Measurements from ENCODE around the gene RBM20.

Gene RBM20

GRCh38 chr10:110650265-110650668 lies 6.1 kb downstream of the RBM20 start:
- no peak overlapping the region for H3K4me3 ChIP-seq (ENCODE audit: low read depth, low read length)
- ChIA-PET CTCF (interaction anchor here (0.9 to 2.5 kb wide), 4 partner anchors 13 to 40 kb away, joined by 3 to 12 read pairs (median 4); no protein-coding TSS in a partner anchor), POLR2A (no interaction called here)
- no peak for TF ChIP-seq CTCF (IDR thresholded peaks at IDR 0.05; ENCODE audit: insufficient read depth, low read length, missing control alignments)
- DNase-seq (ENCODE audit: low read depth, low spot score), result no peak

- H3K4me3 ChIP-seq (ENCODE audit: low read depth, low read length), result peak overlapping the region; percentile 39
- DNase-seq (ENCODE audit: low read depth, low spot score), result peak; percentile 42
- ChIA-PET POLR2A (interaction anchor here (1.1 kb wide), 1 partner anchor 14 kb away, joined by 4 read pairs; no protein-coding TSS in a partner anchor), CTCF (no interaction called here)
- no peak for TF ChIP-seq CTCF (IDR thresholded peaks at IDR 0.05; ENCODE audit: insufficient read depth, low read length, missing control alignments)
These were observed 7.2 kb downstream of the RBM20 start for GRCh38 chr10:110651044-110651958.

- no peak for TF ChIP-seq CTCF (IDR thresholded peaks at IDR 0.05; ENCODE audit: insufficient read depth, low read length, missing control alignments)
- POLR2A ChIA-PET, result no interaction called here
- H3K4me3 ChIP-seq (ENCODE audit: low read depth, low read length), result no peak overlapping the region
- CTCF ChIA-PET, result interaction anchor here (0.7 to 8.6 kb wide), 3 partner anchors 21 to 298 kb away, joined by 3 to 51 read pairs (median 4); no protein-coding TSS in a partner anchor
- DNase-seq (ENCODE audit: low read depth, low spot score), result no peak
These were observed 8.5 kb downstream of the RBM20 start for GRCh38 chr10:110652475-110653118.

GRCh38 chr10:110655320-110655719 lies 11.2 kb downstream of the RBM20 start:
- no peak for TF ChIP-seq CTCF (IDR thresholded peaks at IDR 0.05; ENCODE audit: insufficient read depth, low read length, missing control alignments)
- CTCF ChIA-PET, result interaction anchor here (1.2 to 8.6 kb wide), 4 partner anchors 10 to 32 kb away, joined by 3 to 51 read pairs (median 4); partner anchors contain the start of gene RBM20
- H3K4me3 ChIP-seq (ENCODE audit: low read depth, low read length), result no peak overlapping the region
- POLR2A ChIA-PET, result no interaction called here
- DNase-seq (ENCODE audit: low read depth, low spot score), result peak; percentile 24

GRCh38 chr10:110656612-110657011 lies 12.5 kb downstream of the RBM20 start:
- no peak overlapping the region for H3K4me3 ChIP-seq (ENCODE audit: low read depth, low read length)
- DNase-seq (ENCODE audit: low read depth, low spot score), result no peak
- POLR2A ChIA-PET, result no interaction called here
- TF ChIP-seq CTCF (IDR thresholded peaks at IDR 0.05; ENCODE audit: insufficient read depth, low read length, missing control alignments), result no peak
- CTCF ChIA-PET, result interaction anchor here (8.6 kb wide), 1 partner anchor 17 kb away, joined by 51 read pairs; no protein-coding TSS in a partner anchor

Data from AG04449 (cell line).